GM23338 (cell line): Measurements from ENCODE around the gene XPR1. TPM values are rescaled to one million over a fixed set of nuclear protein-coding genes. Genes with fewer than 3 reads are reported as not detected.

ENCODE experiments used
- EZH2 ChIP-seq: fragments of 200-600 bp; sonication (generic); IDR thresholded peaks from one replicate; pipeline ENCODE4 v1.8.0; 2017; ENCODE audit warnings: antibody characterized with exemption, mild to moderate bottlenecking, low read depth; ENCODE audit not compliant: unreplicated experiment
- STAT1 ChIP-seq: IDR thresholded peaks from one replicate; pipeline ENCODE4 v1.6.1; 2016; ENCODE audit warnings: antibody characterized with exemption; ENCODE audit not compliant: unreplicated experiment
- ZNF114 ChIP-seq: fragments of 250-450 bp; sonication (Bioruptor Pico); IDR thresholded peaks from 2 replicates; pipeline ENCODE4 v1.5.0; 2020; ENCODE audit warnings: mild to moderate bottlenecking, moderate library complexity
- ZNF331 ChIP-seq: fragments of 250-450 bp; sonication (Bioruptor Pico); IDR thresholded peaks from 2 replicates; pipeline ENCODE4 v1.5.0; 2020; ENCODE audit warnings: low read depth, mild to moderate bottlenecking, moderate library complexity
- polyA plus RNA-seq: library from polyadenylated mRNA; unstranded; fragments of >200 nt; fragmentation: Nextera tagmentation; extraction: Ambion mirVana; gene quantifications from 2 replicates; pipeline ENCODE4 v1.2.1, GENCODE V29; 2016
- total RNA-seq: library from RNA; depleted of rRNA; stranded (reverse); fragments of >200 nt; shearing (Covaris generic); gene quantifications from 2 replicates; pipeline ENCODE4 v1.2.3, GENCODE V29; 2014
- TF ChIP-seq, protein P1 (sequence below): fragments of 250-450 bp; sonication (Bioruptor Pico); IDR thresholded peaks from 2 replicates; pipeline ENCODE4 v1.5.0; 2020; ENCODE audit warnings: mild to moderate bottlenecking, moderate library complexity
- TF ChIP-seq, protein P2 (sequence below): IDR thresholded peaks from 2 replicates; pipeline ENCODE4 v1.6.1; 2016; ENCODE audit warnings: antibody characterized with exemption
- TF ChIP-seq, protein P3 (sequence below): IDR thresholded peaks from one replicate; pipeline ENCODE4 v1.6.1; 2018; ENCODE audit warnings: antibody characterized with exemption; ENCODE audit not compliant: unreplicated experiment

The XPR1 gene
- total and polyA plus RNA-seq, 2 experiments from 2014 or later = 9.3 to 38.1 TPM

DNA sequence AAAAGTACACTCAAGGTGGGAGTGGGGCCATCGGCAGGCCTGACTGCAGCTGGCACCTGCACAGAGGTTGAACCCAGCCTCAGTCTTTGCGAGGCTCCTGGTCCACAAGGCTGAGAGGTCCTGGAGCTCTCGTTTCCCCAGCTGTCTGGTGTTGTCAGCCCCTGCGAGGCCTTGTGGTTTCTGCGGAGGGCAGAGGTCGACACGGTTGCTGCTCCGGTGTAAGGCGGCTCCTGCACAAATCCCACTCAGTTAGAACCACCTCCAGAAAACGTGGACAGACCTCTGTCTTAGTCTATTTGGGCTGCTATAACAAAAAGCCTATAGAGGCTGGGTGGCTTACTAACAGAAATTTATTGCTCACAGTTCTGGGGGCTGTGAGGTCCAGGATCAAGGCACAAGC, 286.7 kb downstream of the XPR1 start (continued):
- TF ChIP-seq, protein P1, sequence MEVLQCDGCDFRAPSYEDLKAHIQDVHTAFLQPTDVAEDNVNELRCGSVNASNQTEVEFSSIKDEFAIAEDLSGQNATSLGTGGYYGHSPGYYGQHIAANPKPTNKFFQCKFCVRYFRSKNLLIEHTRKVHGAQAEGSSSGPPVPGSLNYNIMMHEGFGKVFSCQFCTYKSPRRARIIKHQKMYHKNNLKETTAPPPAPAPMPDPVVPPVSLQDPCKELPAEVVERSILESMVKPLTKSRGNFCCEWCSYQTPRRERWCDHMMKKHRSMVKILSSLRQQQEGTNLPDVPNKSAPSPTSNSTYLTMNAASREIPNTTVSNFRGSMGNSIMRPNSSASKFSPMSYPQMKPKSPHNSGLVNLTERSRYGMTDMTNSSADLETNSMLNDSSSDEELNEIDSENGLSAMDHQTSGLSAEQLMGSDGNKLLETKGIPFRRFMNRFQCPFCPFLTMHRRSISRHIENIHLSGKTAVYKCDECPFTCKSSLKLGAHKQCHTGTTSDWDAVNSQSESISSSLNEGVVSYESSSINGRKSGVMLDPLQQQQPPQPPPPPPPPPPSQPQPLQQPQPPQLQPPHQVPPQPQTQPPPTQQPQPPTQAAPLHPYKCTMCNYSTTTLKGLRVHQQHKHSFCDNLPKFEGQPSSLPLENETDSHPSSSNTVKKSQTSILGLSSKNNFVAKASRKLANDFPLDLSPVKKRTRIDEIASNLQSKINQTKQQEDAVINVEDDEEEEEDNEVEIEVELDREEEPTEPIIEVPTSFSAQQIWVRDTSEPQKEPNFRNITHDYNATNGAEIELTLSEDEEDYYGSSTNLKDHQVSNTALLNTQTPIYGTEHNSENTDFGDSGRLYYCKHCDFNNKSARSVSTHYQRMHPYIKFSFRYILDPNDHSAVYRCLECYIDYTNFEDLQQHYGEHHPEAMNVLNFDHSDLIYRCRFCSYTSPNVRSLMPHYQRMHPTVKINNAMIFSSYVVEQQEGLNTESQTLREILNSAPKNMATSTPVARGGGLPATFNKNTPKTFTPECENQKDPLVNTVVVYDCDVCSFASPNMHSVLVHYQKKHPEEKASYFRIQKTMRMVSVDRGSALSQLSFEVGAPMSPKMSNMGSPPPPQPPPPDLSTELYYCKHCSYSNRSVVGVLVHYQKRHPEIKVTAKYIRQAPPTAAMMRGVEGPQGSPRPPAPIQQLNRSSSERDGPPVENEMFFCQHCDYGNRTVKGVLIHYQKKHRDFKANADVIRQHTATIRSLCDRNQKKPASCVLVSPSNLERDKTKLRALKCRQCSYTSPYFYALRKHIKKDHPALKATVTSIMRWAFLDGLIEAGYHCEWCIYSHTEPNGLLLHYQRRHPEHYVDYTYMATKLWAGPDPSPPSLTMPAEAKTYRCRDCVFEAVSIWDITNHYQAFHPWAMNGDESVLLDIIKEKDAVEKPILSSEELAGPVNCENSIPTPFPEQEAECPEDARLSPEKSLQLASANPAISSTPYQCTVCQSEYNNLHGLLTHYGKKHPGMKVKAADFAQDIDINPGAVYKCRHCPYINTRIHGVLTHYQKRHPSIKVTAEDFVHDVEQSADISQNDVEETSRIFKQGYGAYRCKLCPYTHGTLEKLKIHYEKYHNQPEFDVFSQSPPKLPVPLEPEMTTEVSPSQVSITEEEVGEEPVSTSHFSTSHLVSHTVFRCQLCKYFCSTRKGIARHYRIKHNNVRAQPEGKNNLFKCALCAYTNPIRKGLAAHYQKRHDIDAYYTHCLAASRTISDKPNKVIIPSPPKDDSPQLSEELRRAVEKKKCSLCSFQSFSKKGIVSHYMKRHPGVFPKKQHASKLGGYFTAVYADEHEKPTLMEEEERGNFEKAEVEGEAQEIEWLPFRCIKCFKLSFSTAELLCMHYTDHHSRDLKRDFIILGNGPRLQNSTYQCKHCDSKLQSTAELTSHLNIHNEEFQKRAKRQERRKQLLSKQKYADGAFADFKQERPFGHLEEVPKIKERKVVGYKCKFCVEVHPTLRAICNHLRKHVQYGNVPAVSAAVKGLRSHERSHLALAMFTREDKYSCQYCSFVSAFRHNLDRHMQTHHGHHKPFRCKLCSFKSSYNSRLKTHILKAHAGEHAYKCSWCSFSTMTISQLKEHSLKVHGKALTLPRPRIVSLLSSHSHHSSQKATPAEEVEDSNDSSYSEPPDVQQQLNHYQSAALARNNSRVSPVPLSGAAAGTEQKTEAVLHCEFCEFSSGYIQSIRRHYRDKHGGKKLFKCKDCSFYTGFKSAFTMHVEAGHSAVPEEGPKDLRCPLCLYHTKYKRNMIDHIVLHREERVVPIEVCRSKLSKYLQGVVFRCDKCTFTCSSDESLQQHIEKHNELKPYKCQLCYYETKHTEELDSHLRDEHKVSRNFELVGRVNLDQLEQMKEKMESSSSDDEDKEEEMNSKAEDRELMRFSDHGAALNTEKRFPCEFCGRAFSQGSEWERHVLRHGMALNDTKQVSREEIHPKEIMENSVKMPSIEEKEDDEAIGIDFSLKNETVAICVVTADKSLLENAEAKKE (CRISPR knock-in tag) = no peak
- TF ChIP-seq ZNF114 (CRISPR knock-in tag) = no peak
- no peak for TF ChIP-seq EZH2
- TF ChIP-seq, protein P2, sequence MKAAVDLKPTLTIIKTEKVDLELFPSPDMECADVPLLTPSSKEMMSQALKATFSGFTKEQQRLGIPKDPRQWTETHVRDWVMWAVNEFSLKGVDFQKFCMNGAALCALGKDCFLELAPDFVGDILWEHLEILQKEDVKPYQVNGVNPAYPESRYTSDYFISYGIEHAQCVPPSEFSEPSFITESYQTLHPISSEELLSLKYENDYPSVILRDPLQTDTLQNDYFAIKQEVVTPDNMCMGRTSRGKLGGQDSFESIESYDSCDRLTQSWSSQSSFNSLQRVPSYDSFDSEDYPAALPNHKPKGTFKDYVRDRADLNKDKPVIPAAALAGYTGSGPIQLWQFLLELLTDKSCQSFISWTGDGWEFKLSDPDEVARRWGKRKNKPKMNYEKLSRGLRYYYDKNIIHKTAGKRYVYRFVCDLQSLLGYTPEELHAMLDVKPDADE = no peak
- no peak for TF ChIP-seq ZNF331 (CRISPR knock-in tag)
- TF ChIP-seq, protein P3, sequence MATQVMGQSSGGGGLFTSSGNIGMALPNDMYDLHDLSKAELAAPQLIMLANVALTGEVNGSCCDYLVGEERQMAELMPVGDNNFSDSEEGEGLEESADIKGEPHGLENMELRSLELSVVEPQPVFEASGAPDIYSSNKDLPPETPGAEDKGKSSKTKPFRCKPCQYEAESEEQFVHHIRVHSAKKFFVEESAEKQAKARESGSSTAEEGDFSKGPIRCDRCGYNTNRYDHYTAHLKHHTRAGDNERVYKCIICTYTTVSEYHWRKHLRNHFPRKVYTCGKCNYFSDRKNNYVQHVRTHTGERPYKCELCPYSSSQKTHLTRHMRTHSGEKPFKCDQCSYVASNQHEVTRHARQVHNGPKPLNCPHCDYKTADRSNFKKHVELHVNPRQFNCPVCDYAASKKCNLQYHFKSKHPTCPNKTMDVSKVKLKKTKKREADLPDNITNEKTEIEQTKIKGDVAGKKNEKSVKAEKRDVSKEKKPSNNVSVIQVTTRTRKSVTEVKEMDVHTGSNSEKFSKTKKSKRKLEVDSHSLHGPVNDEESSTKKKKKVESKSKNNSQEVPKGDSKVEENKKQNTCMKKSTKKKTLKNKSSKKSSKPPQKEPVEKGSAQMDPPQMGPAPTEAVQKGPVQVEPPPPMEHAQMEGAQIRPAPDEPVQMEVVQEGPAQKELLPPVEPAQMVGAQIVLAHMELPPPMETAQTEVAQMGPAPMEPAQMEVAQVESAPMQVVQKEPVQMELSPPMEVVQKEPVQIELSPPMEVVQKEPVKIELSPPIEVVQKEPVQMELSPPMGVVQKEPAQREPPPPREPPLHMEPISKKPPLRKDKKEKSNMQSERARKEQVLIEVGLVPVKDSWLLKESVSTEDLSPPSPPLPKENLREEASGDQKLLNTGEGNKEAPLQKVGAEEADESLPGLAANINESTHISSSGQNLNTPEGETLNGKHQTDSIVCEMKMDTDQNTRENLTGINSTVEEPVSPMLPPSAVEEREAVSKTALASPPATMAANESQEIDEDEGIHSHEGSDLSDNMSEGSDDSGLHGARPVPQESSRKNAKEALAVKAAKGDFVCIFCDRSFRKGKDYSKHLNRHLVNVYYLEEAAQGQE = no peak
- TF ChIP-seq STAT1 = no peak
